ENCODE measurements around the gene FNIP2. TPM values are rescaled to one million over a fixed set of nuclear protein-coding genes. Genes with fewer than 3 reads are reported as not detected.
"Not testable (repeated sequence)": the region's sequence is repeated elsewhere in the genome, so short reads cannot be mapped to it uniquely, and the experiment has no call there.

The FNIP2 gene
- total RNA-seq, 1 experiment from 2014 or later: 15.8 TPM

- peaks cover 12% of the 10 kb centered on the region for H3K4me1 ChIP-seq
- POLR2A ChIA-PET: interaction anchor here (0.6 kb wide), 2 partner anchors 22 to 138 kb away, joined by 3 to 8 read pairs; no protein-coding TSS in a partner anchor
Measured at GRCh38 chr4:158793021-158793420, 24.2 kb downstream of the FNIP2 start.

GRCh38 chr4:158793430-158793829, 24.6 kb downstream of the FNIP2 start:
- peaks cover 13% of the 10 kb centered on the region for H3K4me1 ChIP-seq
- H3K27ac Mint-ChIP-seq (ENCODE audit: unreplicated experiment); H3K9me3 Mint-ChIP-seq (ENCODE audit: unreplicated experiment); H3K4me3 Mint-ChIP-seq (ENCODE audit: unreplicated experiment); H3K27me3 ChIP-seq (replicated peaks; ENCODE audit: control insufficient read depth, insufficient read depth, low read length); H3K27me3 Mint-ChIP-seq (ENCODE audit: insufficient read depth, unreplicated experiment); H3K36me3 ChIP-seq (ENCODE audit: control insufficient read depth, insufficient read depth, low read length); BruUV-seq (replicated peaks); H3K36me3 Mint-ChIP-seq (ENCODE audit: insufficient read depth, unreplicated experiment); H3K9me3 ChIP-seq; intact Hi-C loops (cut with micrococcal nuclease; ENCODE audit: unreplicated experiment); DNase-seq; H3K4me3 ChIP-seq (ENCODE audit: low read depth, low read length): not testable (repeated sequence)
- ChIA-PET CTCF (interaction anchor here (0.6 kb wide), 1 partner anchor 440 kb away, joined by 4 read pairs; no protein-coding TSS in a partner anchor), POLR2A (interaction anchor here (0.6 kb wide), 1 partner anchor 22 kb away, joined by 3 read pairs; no protein-coding TSS in a partner anchor)
- peaks cover 22% of the 10 kb centered on the region for H3K4me1 Mint-ChIP-seq (ENCODE audit: low read depth, unreplicated experiment)

More at GRCh38 chr4:158793021-158793420, 24.2 kb downstream of the FNIP2 start:
- Mint-ChIP-seq H3K4me3 (ENCODE audit: unreplicated experiment) (no peak overlapping the region), H3K4me1 (ENCODE audit: low read depth, unreplicated experiment) (peaks cover 21% of the 10 kb centered on the region), H3K36me3 (ENCODE audit: insufficient read depth, unreplicated experiment) (no peaks in the 10 kb centered on the region), H3K27ac (ENCODE audit: unreplicated experiment) (no peak overlapping the region), H3K27me3 (ENCODE audit: insufficient read depth, unreplicated experiment) (no peaks in the 10 kb centered on the region), H3K9me3 (ENCODE audit: unreplicated experiment) (no peaks in the 10 kb centered on the region)
- H3K9me3 ChIP-seq: no peaks in the 10 kb centered on the region
- H3K4me3 ChIP-seq (ENCODE audit: low read depth, low read length): no peak overlapping the region
- CTCF ChIA-PET: interaction anchor here (0.6 kb wide), 1 partner anchor 441 kb away, joined by 4 read pairs; no protein-coding TSS in a partner anchor
- intact Hi-C loops (cut with micrococcal nuclease; ENCODE audit: unreplicated experiment): no loop called here
- no peaks in the 10 kb centered on the region for H3K36me3 ChIP-seq (ENCODE audit: control insufficient read depth, insufficient read depth, low read length)
- TF ChIP-seq CTCF (IDR thresholded peaks at IDR 0.05; ENCODE audit: insufficient read depth in 1 of 2, low read depth in 1 of 2, low read length in 1 of 2, severe bottlenecking in 1 of 2, unreplicated experiment in 1 of 2): no peak
- no peak for DNase-seq
- no TSS peak for BruUV-seq (replicated peaks)
- H3K27me3 ChIP-seq (replicated peaks; ENCODE audit: control insufficient read depth, insufficient read depth, low read length): no peaks in the 10 kb centered on the region

- H3K9me3 ChIP-seq: no peaks in the 10 kb centered on the region
- Mint-ChIP-seq H3K36me3 (ENCODE audit: insufficient read depth, unreplicated experiment) (no peaks in the 10 kb centered on the region), H3K4me3 (ENCODE audit: unreplicated experiment) (no peak overlapping the region), H3K27me3 (ENCODE audit: insufficient read depth, unreplicated experiment) (peaks cover 2% of the 10 kb centered on the region), H3K27ac (ENCODE audit: unreplicated experiment) (no peak overlapping the region), H3K9me3 (ENCODE audit: unreplicated experiment) (no peaks in the 10 kb centered on the region), H3K4me1 (ENCODE audit: low read depth, unreplicated experiment) (peaks cover 28% of the 10 kb centered on the region)
- POLR2A ChIA-PET: interaction anchor here (0.6 kb wide), 2 partner anchors 15 to 312 kb away, joined by 4 to 6 read pairs; no protein-coding TSS in a partner anchor
- intact Hi-C loops (cut with micrococcal nuclease; ENCODE audit: unreplicated experiment): no loop called here
- CTCF ChIA-PET: no interaction called here
- H3K27me3 ChIP-seq (replicated peaks; ENCODE audit: control insufficient read depth, insufficient read depth, low read length): no peaks in the 10 kb centered on the region
- H3K36me3 ChIP-seq (ENCODE audit: control insufficient read depth, insufficient read depth, low read length): no peaks in the 10 kb centered on the region
- H3K4me3 ChIP-seq (ENCODE audit: low read depth, low read length): no peak overlapping the region
- peaks cover 31% of the 10 kb centered on the region for H3K4me1 ChIP-seq
- DNase-seq: no peak
- no peak for TF ChIP-seq CTCF (IDR thresholded peaks at IDR 0.05; ENCODE audit: insufficient read depth in 1 of 2, low read depth in 1 of 2, low read length in 1 of 2, severe bottlenecking in 1 of 2, unreplicated experiment in 1 of 2)
- BruUV-seq (replicated peaks): no TSS peak
Measured at GRCh38 chr4:158796370-158797140, 27.7 kb downstream of the FNIP2 start.

All from Caco-2 (cell line).